NOMO-1 (cell line): ENCODE measurements around the gene FTSJ3.
"Not testable (repeated sequence)": the region's sequence is repeated elsewhere in the genome, so short reads cannot be mapped to it uniquely, and the experiment has no call there.

Experiments
- DNase-seq, 2 experiments: peaks; one replicate each; lab custom pipeline; 2025; ENCODE audit not compliant: unreplicated experiment in 2 of 2; lab: John Stamatoyannopoulos, UW

The FTSJ3 gene

GRCh38 chr17:63796375-63796774 is 31.1 kb downstream of the FTSJ3 start:
- DNase-seq, result not testable (repeated sequence)

- DNase-seq, result no peak
These were observed 35.3 kb downstream of the FTSJ3 start for GRCh38 chr17:63792055-63792729.

- no peak for DNase-seq
These were observed 37.4 kb downstream of the FTSJ3 start for GRCh38 chr17:63790057-63790456.

- DNase-seq, result no peak
These were observed 40.3 kb downstream of the FTSJ3 start for GRCh38 chr17:63786971-63787711.

- no peak for DNase-seq
These were observed 41.3 kb downstream of the FTSJ3 start for GRCh38 chr17:63786117-63786516.

GRCh38 chr17:63785556-63785955 is 41.9 kb downstream of the FTSJ3 start:
- no peak for DNase-seq

- DNase-seq, result no peak
These were observed 43.9 kb downstream of the FTSJ3 start for GRCh38 chr17:63783522-63783921.

- no peak for DNase-seq
These were observed 46.5 kb downstream of the FTSJ3 start for GRCh38 chr17:63780928-63781327.

GRCh38 chr17:63780507-63780906 is 47.0 kb downstream of the FTSJ3 start:
- DNase-seq, result no peak

- DNase-seq, result no peak
These were observed 52.0 kb downstream of the FTSJ3 start for GRCh38 chr17:63775420-63775819.

GRCh38 chr17:63774969-63775265 is 52.5 kb downstream of the FTSJ3 start:
- peak; percentile 29 to 51 for DNase-seq

GRCh38 chr17:63774141-63774968 is 53.1 kb downstream of the FTSJ3 start, which contains the start of gene DDX42:
Gene DDX42 (plus strand): TSS chr17:63774170. CDS start chr17:63787050, 12,880 bp downstream.
- peak; percentile 31 to 54 for DNase-seq

GRCh38 chr17:63773272-63774140 is 54.0 kb downstream of the FTSJ3 start, which contains the start of gene CCDC47:
Gene CCDC47 (minus strand): TSS chr17:63773597. CDS start chr17:63766175, 7,422 bp downstream.
- peak; percentile 97 to 98 for DNase-seq

- DNase-seq, result peak; percentile 22 to 34
These were observed 54.6 kb downstream of the FTSJ3 start for GRCh38 chr17:63772801-63773271.
